ENCODE measurements around the gene EHD4. TPM values are rescaled to one million over a fixed set of nuclear protein-coding genes. Genes with fewer than 3 reads are reported as not detected.

Gene EHD4
- total and polyA plus RNA-seq, 9 donors, result 8.8 to 23.3 (median 13.7) TPM

- H3K27me3 ChIP-seq, result no peaks in the 10 kb centered on the region
- no peaks in the 10 kb centered on the region for H3K36me3 ChIP-seq
- no peak for DNase-seq
- H3K4me1 ChIP-seq (ENCODE audit: insufficient read depth), result peaks cover 12% of the 10 kb centered on the region
- WGBS, 3 donors, result 87 to 89% (median 88%) methylated on average over 14 to 15 of the region's 15 CpGs
- TF ChIP-seq POLR2A (IDR thresholded peaks at IDR 0.05) (no peak), EP300 (IDR thresholded peaks at IDR 0.05) (no peak), CTCF (IDR thresholded peaks at IDR 0.05) (no peak)
- H3K9me3 ChIP-seq, result no peaks in the 10 kb centered on the region
- peak within 1 kb of the TSS in 1 of 2 donors; percentile 71 for H3K27ac ChIP-seq
- H3K4me3 ChIP-seq, result no peak within 1 kb of the TSS
- intact Hi-C loops (cut with DNase I), result no loop called here
These were observed 78.7 kb downstream of the EHD4 start, which contains the start of gene SPTBN5 for GRCh38 chr15:41893422-41894250. Gene SPTBN5, minus strand, starts transcription at chr15:41894053. Its CDS starts 556 bp downstream, at chr15:41893497.

- WGBS, 3 donors, result 87 to 90% (median 89%) methylated on average over 17 to 22 of the region's 22 CpGs
- TF ChIP-seq POLR2A (IDR thresholded peaks at IDR 0.05), result no peak
- TF ChIP-seq EP300 (IDR thresholded peaks at IDR 0.05), result no peak
- TF ChIP-seq CTCF (IDR thresholded peaks at IDR 0.05), result no peak
- H3K36me3 ChIP-seq, result no peaks in the 10 kb centered on the region
- peaks cover 12% of the 10 kb centered on the region for H3K4me1 ChIP-seq (ENCODE audit: insufficient read depth)
- H3K27ac ChIP-seq, result no peak overlapping the region
- DNase-seq, result no peak
- H3K4me3 ChIP-seq, result no peak overlapping the region
- H3K27me3 ChIP-seq, result no peaks in the 10 kb centered on the region
- no peaks in the 10 kb centered on the region for H3K9me3 ChIP-seq
- intact Hi-C loops (cut with DNase I), result no loop called here
These were observed 79.5 kb downstream of the EHD4 start for GRCh38 chr15:41892621-41893421.

GRCh38 chr15:41891946-41892345 lies 80.4 kb downstream of the EHD4 start:
- no peak for DNase-seq

More at GRCh38 chr15:41891946-41892345, 80.4 kb downstream of the EHD4 start:
- 88 to 92% (median 89%) methylated on average over 3 of the region's 3 CpGs for WGBS, 3 donors
- Histone ChIP-seq H3K27ac (no peak overlapping the region), H3K4me3 (no peak overlapping the region), H3K36me3 (no peaks in the 10 kb centered on the region), H3K9me3 (no peaks in the 10 kb centered on the region), H3K4me1 (ENCODE audit: insufficient read depth) (peaks cover 12% of the 10 kb centered on the region), H3K27me3 (no peaks in the 10 kb centered on the region)
- no peak for TF ChIP-seq CTCF (IDR thresholded peaks at IDR 0.05)
- TF ChIP-seq EP300 (IDR thresholded peaks at IDR 0.05), result no peak
- TF ChIP-seq POLR2A (IDR thresholded peaks at IDR 0.05), result no peak
- intact Hi-C loops (cut with DNase I), result no loop called here

Data from ovary (tissue), 9 donors.